GM12801 (cell line): Measurements from ENCODE around the gene TMEM154.

Source experiments
- CTCF ChIP-seq: IDR thresholded peaks from one replicate; pipeline ENCODE4 v1.5.1; 2011; ENCODE audit warnings: control low read depth; ENCODE audit not compliant: insufficient read length; ENCODE audit errors: extremely low read depth

Gene TMEM154

DNA sequence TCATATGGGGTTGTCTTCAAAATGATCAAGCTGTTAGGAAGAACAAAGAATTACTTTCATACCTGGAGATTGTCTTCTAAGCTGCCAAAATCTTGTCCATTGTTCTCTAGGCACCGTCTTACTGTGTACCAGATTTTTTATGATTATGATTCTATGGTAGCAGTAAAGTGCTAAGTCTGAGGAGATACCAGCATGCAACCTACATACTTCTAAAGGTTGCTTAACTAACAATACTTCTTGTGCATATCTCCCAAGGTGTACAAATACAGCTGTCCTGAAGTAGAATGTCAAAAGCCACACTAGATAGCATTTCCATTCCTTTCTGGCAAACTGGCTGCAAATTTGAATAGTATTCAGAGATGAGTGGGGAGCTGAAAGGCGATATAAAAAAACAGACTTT lies 81.3 kb downstream of the TMEM154 start:
- no peak for TF ChIP-seq CTCF

DNA sequence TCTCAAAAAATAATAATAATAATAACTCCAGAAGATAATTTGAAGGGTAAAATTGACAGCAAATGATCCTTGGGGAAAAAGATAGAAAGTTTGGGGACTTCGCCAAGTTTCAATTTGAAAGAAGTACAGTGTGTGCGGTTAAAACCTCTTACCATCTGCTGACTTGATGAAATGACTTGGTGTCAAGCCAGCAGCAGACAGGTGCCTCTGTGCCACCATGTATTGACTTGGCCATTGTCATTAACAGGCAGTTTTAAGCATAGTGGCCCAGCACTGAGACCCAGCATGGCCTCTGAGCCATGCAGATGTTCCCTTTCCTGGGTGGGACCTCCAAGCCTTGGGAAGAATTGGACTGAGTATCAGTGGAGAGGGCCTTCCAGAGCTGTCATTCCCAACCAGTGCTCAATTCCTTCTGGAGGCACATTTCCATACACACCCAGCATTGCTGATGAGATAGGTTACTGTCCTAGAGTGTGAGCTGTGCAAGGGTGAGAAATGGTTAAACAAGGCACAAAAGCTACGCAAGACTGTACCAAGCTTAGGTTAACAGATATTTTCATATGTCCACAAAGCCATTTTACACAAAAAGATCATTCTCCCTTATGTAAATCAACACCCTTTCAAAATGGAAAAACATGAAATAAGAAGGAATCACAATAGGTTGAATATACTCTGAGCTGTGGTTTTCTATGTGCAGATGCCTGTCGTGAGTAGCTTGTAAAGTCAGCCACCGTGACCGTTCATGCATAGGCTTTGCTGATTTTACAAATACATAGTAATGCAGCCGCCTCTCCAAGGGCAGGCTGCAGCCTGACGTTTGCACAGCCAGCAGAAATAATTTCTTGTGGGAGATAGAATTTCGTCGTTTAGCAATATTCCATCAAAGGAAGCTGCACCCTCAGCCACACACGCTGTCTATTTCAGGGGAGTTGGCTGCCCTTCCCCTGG lies 84.5 kb downstream of the TMEM154 start:
- no peak for TF ChIP-seq CTCF

GRCh38 chr4:152594057-152594456 lies 85.7 kb downstream of the TMEM154 start:
- no peak for TF ChIP-seq CTCF

GRCh38 chr4:152591876-152592275 lies 87.9 kb downstream of the TMEM154 start:
- TF ChIP-seq CTCF = no peak

GRCh38 chr4:152591396-152591795 lies 88.4 kb downstream of the TMEM154 start:
- no peak for TF ChIP-seq CTCF

GRCh38 chr4:152590179-152591031 lies 89.4 kb downstream of the TMEM154 start:
- no peak for TF ChIP-seq CTCF

GRCh38 chr4:152588869-152589268 lies 90.9 kb downstream of the TMEM154 start:
- no peak for TF ChIP-seq CTCF
